GM19438 (cell line): ENCODE measurements around the gene CCSER1.
"Not testable (repeated sequence)": the region's sequence is repeated elsewhere in the genome, so short reads cannot be mapped to it uniquely, and the experiment has no call there.

Experiments used
- ATAC-seq: cut with Tn5 transposase; IDR thresholded peaks from one replicate; pipeline ENCODE4 v1.9.1; 2021; ENCODE audit warnings: low read depth; ENCODE audit not compliant: unreplicated experiment

The CCSER1 gene

GRCh38 chr4:91222014-91222413 lies 1094.8 kb downstream of the CCSER1 start:
- no peak for ATAC-seq

GRCh38 chr4:91226867-91227266 lies 1099.7 kb downstream of the CCSER1 start:
- no peak for ATAC-seq

GRCh38 chr4:91228659-91229058 lies 1101.5 kb downstream of the CCSER1 start:
- ATAC-seq, result no peak

GRCh38 chr4:91233164-91233563 lies 1106.0 kb downstream of the CCSER1 start:
- ATAC-seq, result no peak

GRCh38 chr4:91243132-91243531 lies 1115.9 kb downstream of the CCSER1 start:
- ATAC-seq, result no peak

GRCh38 chr4:91256043-91256442 lies 1128.8 kb downstream of the CCSER1 start:
- ATAC-seq, result no peak

- ATAC-seq, result no peak
Measured at GRCh38 chr4:91256751-91257150, 1129.6 kb downstream of the CCSER1 start.

GRCh38 chr4:91257721-91258120 lies 1130.5 kb downstream of the CCSER1 start:
- ATAC-seq, result no peak

- ATAC-seq, result no peak
Measured at GRCh38 chr4:91258326-91258725, 1131.1 kb downstream of the CCSER1 start.

- no peak for ATAC-seq
Measured at GRCh38 chr4:91267543-91267942, 1140.3 kb downstream of the CCSER1 start.

- ATAC-seq, result not testable (repeated sequence)
Measured at GRCh38 chr4:91268481-91268880, 1141.3 kb downstream of the CCSER1 start.

GRCh38 chr4:91268913-91269312 lies 1141.7 kb downstream of the CCSER1 start:
- ATAC-seq, result no peak

- no peak for ATAC-seq
Measured at GRCh38 chr4:91279899-91280298, 1152.7 kb downstream of the CCSER1 start.

- ATAC-seq, result no peak
Measured at GRCh38 chr4:91280551-91281290, 1153.5 kb downstream of the CCSER1 start.

- no peak for ATAC-seq
Measured at GRCh38 chr4:91282217-91282616, 1155.0 kb downstream of the CCSER1 start.

- no peak for ATAC-seq
Measured at GRCh38 chr4:91283726-91284230, 1156.6 kb downstream of the CCSER1 start.

- ATAC-seq, result no peak
Measured at GRCh38 chr4:91284480-91284879, 1157.3 kb downstream of the CCSER1 start.

GRCh38 chr4:91285487-91285886 lies 1158.3 kb downstream of the CCSER1 start:
- no peak for ATAC-seq

- ATAC-seq, result no peak
Measured at GRCh38 chr4:91288702-91289311, 1161.6 kb downstream of the CCSER1 start.

- ATAC-seq, result no peak
Measured at GRCh38 chr4:91298156-91298700, 1171.0 kb downstream of the CCSER1 start.

- ATAC-seq, result no peak
Measured at GRCh38 chr4:91298824-91299223, 1171.6 kb downstream of the CCSER1 start.

GRCh38 chr4:91302120-91302519 lies 1174.9 kb downstream of the CCSER1 start:
- ATAC-seq, result no peak
